Measurements from ENCODE around the gene HLA-G.
"Not testable (repeated sequence)": the region's sequence is repeated elsewhere in the genome, so short reads cannot be mapped to it uniquely, and the experiment has no call there.

Gene HLA-G

GRCh38 chr6:29827579-29828470, at the start of gene HLA-G:
Gene HLA-G (plus strand): TSS chr6:29827825. CDS start chr6:29827845, 20 bp downstream.
- DNase-seq = peak in 1 of 56 donors; percentile 37

GRCh38 chr6:29780019-29780698, 47.5 kb upstream of the HLA-G start:
- DNase-seq = not testable (repeated sequence)

- DNase-seq = no peak
Observed at GRCh38 chr6:29789176-29789575, 38.4 kb upstream of the HLA-G start.

- no peak for DNase-seq
Observed at GRCh38 chr6:29790626-29791025, 37.0 kb upstream of the HLA-G start.

- no peak for DNase-seq
Observed at GRCh38 chr6:29791162-29791561, 36.5 kb upstream of the HLA-G start.

GRCh38 chr6:29791786-29792122, 35.9 kb upstream of the HLA-G start:
- DNase-seq = no peak

GRCh38 chr6:29792123-29793035, 35.2 kb upstream of the HLA-G start:
- DNase-seq = peak in 35 of 56 donors; percentile 2 to 71 (median 25)

- DNase-seq = no peak
Observed at GRCh38 chr6:29793036-29793356, 34.6 kb upstream of the HLA-G start.

- DNase-seq = no peak
Observed at GRCh38 chr6:29793796-29794195, 33.8 kb upstream of the HLA-G start.

GRCh38 chr6:29796026-29796425, 31.6 kb upstream of the HLA-G start:
- no peak for DNase-seq

- no peak for DNase-seq
Observed at GRCh38 chr6:29797135-29797534, 30.5 kb upstream of the HLA-G start.

GRCh38 chr6:29797966-29798365, 29.7 kb upstream of the HLA-G start:
- DNase-seq = no peak

GRCh38 chr6:29800254-29800653, 27.4 kb upstream of the HLA-G start:
- no peak for DNase-seq

- DNase-seq = no peak
Observed at GRCh38 chr6:29806387-29806786, 21.2 kb upstream of the HLA-G start.

- no peak for DNase-seq
Observed at GRCh38 chr6:29809249-29809648, 18.4 kb upstream of the HLA-G start.

GRCh38 chr6:29810371-29810770, 17.3 kb upstream of the HLA-G start:
- no peak for DNase-seq

- no peak for DNase-seq
Observed at GRCh38 chr6:29811377-29811776, 16.2 kb upstream of the HLA-G start.

- no peak for DNase-seq
Observed at GRCh38 chr6:29813066-29813465, 14.6 kb upstream of the HLA-G start.

- no peak for DNase-seq
Observed at GRCh38 chr6:29813809-29814208, 13.8 kb upstream of the HLA-G start.

GRCh38 chr6:29814379-29815117, 13.1 kb upstream of the HLA-G start:
- no peak for DNase-seq

GRCh38 chr6:29815118-29815750, 12.4 kb upstream of the HLA-G start:
- DNase-seq = no peak

All from amygdala (tissue), 56 donors.